ENCODE results near the gene CDK4. TPM values are rescaled to one million over a fixed set of nuclear protein-coding genes. Genes with fewer than 3 reads are reported as not detected.
A peak's percentile ranks its signal among the peaks of the same experiment; 100 is the strongest.

Gene CDK4
- total and polyA plus RNA-seq, 4 donors: 69.7 to 115 (median 89.9) TPM

GRCh38 chr12:57761391-57761998 is 9.4 kb upstream of the CDK4 start:
- H3K4me3 ChIP-seq: no peak overlapping the region
- 95% methylated on average over 4 of the region's 4 CpGs for WGBS, 2 donors
- H3K27ac ChIP-seq (ENCODE audit: low read depth in 1 of 2, low read length in 1 of 2): no peak overlapping the region
- no peak overlapping the region for H3K9ac ChIP-seq (ENCODE audit: insufficient read depth in 1 of 2, low read length in 2 of 2)
- peaks cover 0 to 12% (median 0%) of the 10 kb centered on the region in 4 donors for H3K36me3 ChIP-seq (ENCODE audit: control insufficient read depth in 4 of 4, insufficient read depth in 4 of 4, low read length in 4 of 4)
- H3K9me3 ChIP-seq (ENCODE audit: control insufficient read depth in 4 of 4, insufficient read depth in 3 of 4, low read length in 3 of 4): peaks cover 0 to 5% (median 0%) of the 10 kb centered on the region in 4 donors
- DNase-seq (no peak), ATAC-seq (ENCODE audit: insufficient read depth, low FRiP score) (no peak)
- TF ChIP-seq CTCF (IDR thresholded peaks at IDR 0.05; ENCODE audit: control extremely low read depth, extremely low read depth): no peak
- H3K27me3 ChIP-seq (ENCODE audit: control insufficient read depth in 3 of 3, insufficient read depth in 3 of 3, low read length in 2 of 3): peaks cover 0 to 39% (median 37%) of the 10 kb centered on the region in 3 donors
- H3K4me1 ChIP-seq (ENCODE audit: control insufficient read depth in 5 of 5, insufficient read depth in 5 of 5, low read length in 5 of 5): peaks cover 0 to 20% (median 1%) of the 10 kb centered on the region in 5 donors

- Histone ChIP-seq H3K36me3 (ENCODE audit: control insufficient read depth in 4 of 4, insufficient read depth in 4 of 4, low read length in 4 of 4) (peaks cover 0 to 12% (median 0%) of the 10 kb centered on the region in 4 donors), H3K4me1 (ENCODE audit: control insufficient read depth in 5 of 5, insufficient read depth in 5 of 5, low read length in 5 of 5) (peaks cover 0 to 18% (median 4%) of the 10 kb centered on the region in 5 donors), H3K27ac (ENCODE audit: low read depth in 1 of 2, low read length in 1 of 2) (no peak overlapping the region), H3K9me3 (ENCODE audit: control insufficient read depth in 4 of 4, insufficient read depth in 3 of 4, low read length in 3 of 4) (peaks cover 0 to 5% (median 0%) of the 10 kb centered on the region in 4 donors), H3K9ac (ENCODE audit: insufficient read depth in 1 of 2, low read length in 2 of 2) (no peak overlapping the region), H3K27me3 (ENCODE audit: control insufficient read depth in 3 of 3, insufficient read depth in 3 of 3, low read length in 2 of 3) (peaks cover 0 to 30% (median 27%) of the 10 kb centered on the region in 3 donors), H3K4me3 (no peak overlapping the region)
- DNase-seq: peak in 1 of 3 donors; percentile 55
- 95 to 97% methylated on average over 3 of the region's 3 CpGs for WGBS, 2 donors
- ATAC-seq (ENCODE audit: insufficient read depth, low FRiP score): no peak
- TF ChIP-seq CTCF (IDR thresholded peaks at IDR 0.05; ENCODE audit: control extremely low read depth, extremely low read depth): no peak
Measured at GRCh38 chr12:57760347-57760982, 8.4 kb upstream of the CDK4 start.

DNA sequence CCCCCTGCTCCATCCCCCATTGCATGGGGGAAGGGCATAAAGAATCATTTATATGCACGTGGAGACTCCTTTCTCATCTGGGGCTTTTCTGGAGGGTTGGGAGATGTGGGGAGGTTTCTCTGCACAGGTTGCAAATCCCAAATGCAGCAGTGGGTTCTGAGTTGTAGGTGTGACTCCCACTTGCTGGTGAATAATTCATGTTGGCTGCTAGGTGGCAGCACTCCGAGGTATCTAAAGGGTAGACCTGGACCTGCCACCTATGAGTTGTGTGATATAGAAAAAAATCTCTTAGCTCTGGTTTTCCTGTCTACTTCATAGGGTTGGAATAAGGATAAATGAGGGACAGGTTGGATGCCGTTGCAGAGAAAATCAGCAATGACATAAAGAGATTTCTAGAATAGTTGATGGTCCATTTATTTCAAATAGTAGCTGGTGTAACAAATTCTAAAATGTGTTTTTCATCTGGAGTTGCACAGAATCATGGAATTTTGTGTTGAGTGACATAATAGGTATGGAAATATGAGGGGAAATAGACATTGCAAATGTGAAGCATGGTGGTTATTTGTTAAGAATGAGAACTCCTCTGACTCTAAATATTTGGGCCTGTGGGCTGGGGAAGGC is 7.4 kb upstream of the CDK4 start:
- peaks cover 2 to 12% (median 4%) of the 10 kb centered on the region in 5 donors for H3K4me1 ChIP-seq (ENCODE audit: control insufficient read depth in 5 of 5, insufficient read depth in 5 of 5, low read length in 5 of 5)

More for the DNA sequence above, 7.4 kb upstream of the CDK4 start:
- peak; percentile 14 for TF ChIP-seq CTCF (IDR thresholded peaks at IDR 0.05; ENCODE audit: control extremely low read depth, extremely low read depth)
- H3K9me3 ChIP-seq (ENCODE audit: control insufficient read depth in 4 of 4, insufficient read depth in 3 of 4, low read length in 3 of 4): peaks cover 0 to 5% (median 0%) of the 10 kb centered on the region in 4 donors
- 45 to 48% methylated on average over 3 of the region's 3 CpGs for WGBS, 2 donors
- no peak overlapping the region for H3K4me3 ChIP-seq
- DNase-seq: no peak
- H3K9ac ChIP-seq (ENCODE audit: insufficient read depth in 1 of 2, low read length in 2 of 2): no peak overlapping the region
- peaks cover 0 to 12% (median 0%) of the 10 kb centered on the region in 4 donors for H3K36me3 ChIP-seq (ENCODE audit: control insufficient read depth in 4 of 4, insufficient read depth in 4 of 4, low read length in 4 of 4)
- no peak overlapping the region for H3K27ac ChIP-seq (ENCODE audit: low read depth in 1 of 2, low read length in 1 of 2)
- peaks cover 0 to 20% (median 17%) of the 10 kb centered on the region in 3 donors for H3K27me3 ChIP-seq (ENCODE audit: control insufficient read depth in 3 of 3, insufficient read depth in 3 of 3, low read length in 2 of 3)
- no peak for ATAC-seq (ENCODE audit: insufficient read depth, low FRiP score)
